ENCODE results near the gene CEACAM6.

Gene CEACAM6

DNA sequence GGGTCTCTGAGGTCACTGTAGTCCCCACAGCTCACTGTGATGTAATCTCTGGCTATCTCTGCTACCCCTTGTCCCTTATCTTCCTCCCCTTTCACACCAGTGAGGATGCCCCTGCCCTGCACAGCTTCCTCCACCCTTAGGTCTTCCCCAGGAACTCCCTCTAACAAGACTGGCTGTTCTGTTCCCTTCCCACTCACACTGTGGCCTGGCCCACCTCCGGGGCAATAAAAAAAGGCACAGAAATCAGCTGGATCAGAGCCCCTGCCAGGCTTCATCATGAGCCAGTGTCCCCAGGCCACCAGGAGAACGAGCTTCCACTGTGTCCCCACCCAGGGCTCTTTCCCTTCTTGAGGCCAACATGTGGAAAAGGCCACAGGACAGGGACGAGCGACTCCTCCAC is 45.7 kb downstream of the CEACAM6 start:
- no peak for DNase-seq

DNA sequence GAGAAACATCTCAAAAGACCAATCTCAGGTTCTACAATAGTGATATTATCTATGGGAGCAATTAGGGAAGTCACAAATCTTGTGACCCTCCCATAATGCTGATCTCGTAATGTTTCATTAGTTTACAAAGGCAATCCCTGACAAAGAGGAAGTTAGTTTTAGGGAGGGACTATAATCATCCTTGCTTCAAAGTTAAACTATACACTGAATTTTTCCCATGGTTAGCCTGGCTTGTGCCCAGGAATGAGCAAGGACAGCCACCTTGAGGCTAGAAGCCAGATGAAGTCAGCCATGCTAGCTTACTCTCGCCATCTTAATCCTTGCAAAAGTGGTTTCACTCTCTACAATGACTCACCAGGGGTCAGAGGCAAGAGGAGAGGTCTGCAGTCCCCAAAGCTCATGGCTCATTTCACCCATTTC is 46.5 kb downstream of the CEACAM6 start:
- DNase-seq: no peak

DNA sequence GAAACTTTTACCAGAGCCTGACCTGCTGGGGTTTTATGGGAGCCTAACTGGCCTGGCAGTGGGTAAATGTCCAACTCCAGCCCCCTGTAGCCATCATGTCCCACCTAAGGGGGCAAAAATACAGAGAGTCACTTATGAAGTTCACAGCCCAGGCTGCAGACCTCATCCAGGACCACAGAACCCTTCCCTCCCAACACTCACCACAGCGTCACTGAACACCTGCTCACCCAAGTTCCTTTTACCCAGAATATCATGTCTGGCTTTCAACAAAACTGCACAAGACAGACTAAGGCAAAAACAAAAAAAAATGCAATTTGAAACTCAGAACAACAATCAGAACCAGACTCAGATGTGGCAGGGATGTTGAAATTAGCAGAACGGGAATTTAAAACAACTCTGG is 47.4 kb downstream of the CEACAM6 start:
- DNase-seq: no peak

DNA sequence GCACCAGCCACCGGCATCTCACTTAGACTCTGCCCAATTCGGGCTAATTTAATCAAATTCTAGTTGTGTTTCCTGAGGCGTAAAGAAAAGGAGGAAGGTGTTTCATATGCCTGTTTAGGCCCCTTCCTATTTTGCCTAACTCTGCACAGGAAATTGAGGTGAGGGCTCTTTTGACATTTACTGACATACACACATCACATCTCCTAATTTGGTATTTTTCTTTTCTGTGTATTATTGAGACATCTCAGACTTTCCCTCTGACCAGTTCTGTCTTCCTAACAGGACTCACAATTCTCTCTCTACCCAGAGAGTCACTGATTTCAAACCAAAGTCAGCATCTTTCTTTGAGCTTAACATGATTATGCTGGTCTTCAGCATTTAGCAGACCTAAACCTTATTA is 49.0 kb downstream of the CEACAM6 start:
- no peak for DNase-seq

DNA sequence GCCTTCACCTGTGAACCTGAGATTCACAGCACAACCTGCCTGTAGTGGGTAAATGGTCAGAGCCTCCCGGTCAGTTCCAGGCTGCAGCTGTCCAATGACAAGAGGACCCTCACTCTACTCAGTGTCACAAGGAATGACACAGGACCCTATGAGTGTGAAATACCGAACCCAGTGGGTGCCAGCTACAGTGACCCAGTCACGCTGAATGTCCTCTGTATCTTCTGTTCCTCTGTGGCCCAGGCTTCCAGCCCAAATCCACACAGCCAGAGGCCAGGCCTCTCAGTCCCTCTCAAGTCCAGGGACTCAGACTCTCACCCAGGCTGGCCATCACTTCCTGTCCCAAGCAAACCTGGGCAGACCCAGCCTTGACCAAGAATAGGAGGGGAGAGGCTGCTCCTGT is 51.8 kb downstream of the CEACAM6 start:
- DNase-seq: no peak

DNA sequence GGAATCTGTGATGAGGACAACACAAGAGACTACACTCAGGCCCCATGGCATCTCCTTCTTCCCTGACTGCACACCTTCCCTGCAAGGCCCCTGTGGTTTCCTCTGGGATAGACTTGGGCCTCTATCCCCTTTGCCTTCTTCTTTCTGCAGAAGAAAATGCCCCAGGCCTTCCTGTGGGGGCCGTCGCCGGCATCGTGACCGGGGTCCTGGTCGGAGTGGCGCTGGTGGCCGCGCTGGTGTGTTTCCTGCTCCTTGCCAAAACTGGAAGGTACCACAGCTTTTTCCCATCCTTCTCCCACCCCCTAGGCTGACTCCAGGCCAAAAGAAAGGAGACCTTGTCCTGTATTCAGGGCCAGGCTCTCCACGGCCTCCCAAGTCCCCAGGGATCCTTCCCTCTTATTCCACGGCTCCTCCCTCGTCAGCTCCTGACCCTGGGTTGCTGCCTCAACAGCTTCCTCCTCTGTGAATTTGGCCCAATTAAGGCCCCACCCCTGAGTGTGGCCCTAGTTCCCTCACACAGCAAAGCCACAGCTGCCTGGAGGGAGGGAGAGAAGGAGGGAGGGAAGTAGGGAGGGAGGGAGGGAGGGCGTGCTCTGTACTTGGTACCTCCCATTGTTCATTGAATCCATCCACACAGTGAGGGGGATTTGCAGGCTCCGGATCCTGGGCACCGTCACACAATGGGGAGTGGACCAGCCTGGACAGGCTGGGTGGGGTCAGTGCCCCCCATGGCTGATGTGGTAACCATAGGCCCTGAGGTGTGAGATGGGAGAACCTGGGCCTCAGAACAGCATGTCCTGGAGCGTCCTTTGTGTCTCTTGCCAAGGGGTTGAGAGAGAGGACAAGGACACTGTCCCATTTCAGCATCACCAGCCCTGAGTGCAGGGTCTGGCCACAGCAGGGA is 53.6 kb downstream of the CEACAM6 start:
- DNase-seq: no peak

DNA sequence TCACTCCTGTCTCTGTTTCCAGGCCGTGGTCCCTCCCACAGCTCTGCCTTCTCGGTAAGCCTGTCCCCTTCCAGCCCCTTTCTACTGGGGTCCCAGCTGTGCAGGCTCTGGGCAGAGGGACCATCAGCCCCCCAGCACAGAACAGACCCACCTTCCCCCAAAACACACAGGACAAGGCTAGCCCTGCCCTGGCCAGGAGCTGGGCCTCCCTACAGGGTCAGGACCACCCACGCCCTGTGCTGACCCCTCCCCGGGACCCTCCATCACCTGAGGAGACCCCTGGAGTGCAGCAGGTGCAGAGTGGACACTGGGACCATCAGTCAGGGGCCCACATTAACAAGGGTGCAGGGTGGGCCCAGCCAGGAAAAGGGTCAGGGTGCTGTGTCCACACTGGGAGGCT is 55.0 kb downstream of the CEACAM6 start:
- DNase-seq: no peak

DNA sequence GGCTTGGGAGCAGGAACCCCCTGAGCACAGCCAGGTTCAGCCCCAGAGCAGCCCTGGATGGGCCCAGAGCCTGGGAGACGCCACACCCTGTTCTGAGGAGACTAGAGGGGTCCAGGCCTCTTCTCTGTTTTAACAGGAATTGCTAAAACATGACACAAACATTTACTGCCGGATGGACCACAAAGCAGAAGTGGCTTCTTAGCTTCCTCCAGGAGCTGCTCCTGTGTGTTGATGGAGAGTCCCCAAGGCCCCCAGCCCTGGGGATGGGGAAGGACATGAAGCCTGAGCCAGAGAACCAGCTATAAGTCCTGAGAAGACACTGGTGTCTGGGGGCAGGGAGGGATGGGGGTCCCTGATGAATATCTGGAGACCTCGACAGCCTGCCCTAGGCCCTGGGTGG is 55.7 kb downstream of the CEACAM6 start:
- DNase-seq: no peak

DNA sequence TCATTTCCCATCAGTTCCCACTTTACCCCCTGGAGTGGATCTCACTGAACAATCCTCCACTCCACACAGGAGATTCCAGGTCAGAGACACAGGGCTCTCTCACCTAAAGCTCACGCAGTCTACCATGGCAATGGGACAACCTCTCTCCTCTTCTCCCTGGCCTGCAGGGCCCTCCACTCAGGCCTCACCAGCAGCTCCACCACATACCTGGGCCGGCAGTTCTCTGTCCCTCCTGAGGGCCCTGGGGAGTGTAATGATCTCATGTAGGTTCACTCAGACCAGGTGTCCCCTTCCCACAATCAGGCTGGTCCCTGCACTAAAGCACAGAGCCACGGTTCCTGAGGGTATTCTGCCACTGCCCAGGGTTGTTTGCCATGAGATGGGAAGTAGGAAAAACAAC is 56.7 kb downstream of the CEACAM6 start:
- no peak for DNase-seq

DNA sequence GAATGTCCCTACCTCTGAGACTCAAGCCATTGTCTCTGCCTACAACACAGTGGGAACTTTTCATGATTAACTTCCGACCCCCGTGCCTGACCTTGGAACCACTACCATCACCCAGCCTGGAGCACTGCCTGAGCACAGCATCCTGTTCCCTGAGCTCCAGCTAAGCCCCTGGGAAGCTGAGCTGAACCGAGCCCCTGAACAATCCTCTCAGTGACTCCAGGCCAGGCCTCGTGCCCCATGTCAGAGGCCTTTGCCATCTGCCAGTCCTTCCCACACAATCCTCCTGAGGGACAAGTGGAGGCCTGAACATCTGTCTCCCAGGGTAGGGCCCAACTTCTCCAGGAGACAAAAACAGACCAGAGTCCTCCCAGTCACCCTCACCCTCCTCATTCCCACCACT is 58.6 kb downstream of the CEACAM6 start:
- no peak for DNase-seq

DNA sequence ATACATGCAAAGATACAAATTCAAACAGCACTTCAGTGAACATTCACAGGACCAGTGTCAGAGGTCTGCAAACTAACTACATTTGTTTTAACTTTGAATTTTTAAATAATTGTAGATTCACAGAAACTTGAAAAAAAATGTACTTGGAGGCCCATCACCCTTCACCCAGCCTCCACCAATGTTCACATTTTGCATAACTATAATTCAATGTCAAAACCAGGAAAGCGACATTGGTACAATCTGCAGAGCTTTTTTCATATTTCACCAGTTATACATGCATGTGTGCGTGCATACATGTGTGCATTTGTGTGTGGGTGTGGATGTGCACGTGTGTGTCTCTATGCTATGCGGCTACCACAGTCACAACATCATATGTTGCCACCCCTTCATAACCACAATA is 60.0 kb downstream of the CEACAM6 start:
- no peak for DNase-seq

DNA sequence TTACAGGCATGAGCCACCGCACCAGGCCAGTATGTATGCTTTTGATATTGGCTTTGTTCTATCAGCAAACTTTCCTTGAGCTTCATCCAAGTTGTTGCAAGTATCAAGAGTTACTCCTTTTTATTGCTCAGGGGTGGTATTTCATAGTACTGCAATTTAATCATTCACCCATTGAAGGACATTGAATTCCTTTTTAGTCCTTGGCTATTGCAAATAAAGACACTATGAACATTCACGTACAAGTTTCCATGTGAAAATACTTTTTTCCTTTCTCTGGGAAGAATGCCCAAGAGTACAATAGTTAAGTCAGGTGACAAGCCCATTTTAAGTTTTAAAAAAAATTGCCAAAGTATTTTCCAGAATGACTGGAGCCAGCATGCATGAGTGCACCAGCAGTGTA is 61.4 kb downstream of the CEACAM6 start:
- DNase-seq: no peak

DNA sequence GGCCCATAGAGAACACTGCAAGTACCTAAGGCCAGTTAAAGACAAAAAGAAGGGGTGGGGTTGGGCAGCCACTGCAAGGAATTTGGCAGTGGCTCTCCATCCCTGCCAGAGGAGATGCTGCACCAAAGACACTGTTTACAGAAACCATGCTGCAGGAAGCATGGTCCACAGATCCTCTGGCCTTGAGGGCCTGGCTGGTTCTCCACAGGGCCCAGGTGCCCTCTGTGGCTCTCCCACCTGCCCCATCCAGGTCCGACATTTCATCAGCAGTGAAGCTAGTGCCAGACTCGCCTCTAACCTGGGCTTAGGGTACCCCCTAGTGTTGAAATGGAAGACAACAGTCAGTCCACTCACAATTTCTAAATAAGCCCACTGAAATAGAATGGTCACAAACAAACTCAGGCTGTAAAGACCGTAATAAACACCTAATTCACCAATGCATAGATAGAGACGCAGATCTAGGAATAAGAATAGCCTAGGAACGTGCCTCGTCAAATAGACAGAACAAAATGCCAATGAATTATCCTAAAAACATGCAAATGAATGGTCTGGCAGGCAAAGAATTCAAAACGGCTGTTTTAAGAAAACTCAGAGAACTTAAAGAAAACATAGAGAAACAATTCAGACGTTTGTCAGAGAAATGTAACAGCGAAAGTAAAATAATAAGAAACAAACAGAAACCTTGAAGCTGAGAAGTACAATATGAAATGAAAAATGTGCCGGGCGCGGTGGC is 65.8 kb downstream of the CEACAM6 start:
- DNase-seq: no peak

Data from cerebellar nuclear complex (tissue), 1 donor.